SH-SY5Y (cell line): Measurements from ENCODE around the gene WNT5A.

Experiments used
- GATA2 ChIP-seq: IDR thresholded peaks from 2 replicates; pipeline ENCODE4 v1.6.1; 2011; ENCODE audit warnings: mild to moderate bottlenecking, low read depth, low read length
- GATA3 ChIP-seq: IDR thresholded peaks from 2 replicates; pipeline ENCODE4 v1.6.1; 2011; ENCODE audit warnings: low read depth, mild to moderate bottlenecking, low read length, moderate library complexity

- TF ChIP-seq GATA2 (no peak), GATA3 (no peak)
Observed at GRCh38 chr3:55487381-55488241, 505 bp upstream of the WNT5A start.
